ENCODE data around the gene CTIF.

Gene CTIF

GRCh38 chr18:48899558-48900174 is 360.8 kb downstream of the CTIF start:
- H3K9me3 ChIP-seq: peaks cover 9% of the 10 kb centered on the region
- no peaks in the 10 kb centered on the region for H3K36me3 ChIP-seq
- H3K4me1 ChIP-seq: peaks cover 30% of the 10 kb centered on the region
- no peak overlapping the region for H3K27ac ChIP-seq
- H3K4me3 ChIP-seq: no peak overlapping the region
- no peaks in the 10 kb centered on the region for H4K20me1 ChIP-seq
- no peak overlapping the region for H3K9ac ChIP-seq
- H3K4me2 ChIP-seq: no peak overlapping the region
- no peaks in the 10 kb centered on the region for H3K27me3 ChIP-seq
- no peak for TF ChIP-seq Cebpa-rat (IDR thresholded peaks at IDR 0.05)

DNA sequence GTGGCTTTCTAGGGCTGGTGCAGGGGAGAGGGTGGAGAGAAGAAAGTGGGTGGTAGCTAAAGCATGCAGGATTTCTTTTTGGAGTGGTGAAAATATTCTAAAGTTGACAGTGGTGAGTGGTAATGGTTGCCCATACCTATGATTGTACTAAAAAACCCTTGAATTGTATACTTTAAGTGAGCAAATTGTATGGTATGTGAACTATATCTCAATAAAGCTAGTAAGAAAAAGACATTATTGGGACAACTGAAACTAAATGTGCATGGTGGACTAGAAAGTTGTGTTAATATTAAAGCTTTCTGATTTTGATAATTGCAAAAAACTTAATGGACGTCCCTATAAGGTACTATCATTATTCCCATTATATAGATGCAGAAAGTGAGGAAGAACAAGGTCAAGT is 361.6 kb downstream of the CTIF start:
- no peak overlapping the region for H3K9ac ChIP-seq
- no peak overlapping the region for H3K27ac ChIP-seq
- no peaks in the 10 kb centered on the region for H3K27me3 ChIP-seq
- H3K36me3 ChIP-seq: no peaks in the 10 kb centered on the region
- H3K4me1 ChIP-seq: peaks cover 22% of the 10 kb centered on the region
- no peak overlapping the region for H3K4me2 ChIP-seq
- peaks cover 17% of the 10 kb centered on the region for H3K9me3 ChIP-seq
- no peaks in the 10 kb centered on the region for H4K20me1 ChIP-seq
- H3K4me3 ChIP-seq: no peak overlapping the region
- no peak for TF ChIP-seq Cebpa-rat (IDR thresholded peaks at IDR 0.05)

- Histone ChIP-seq H3K27ac (no peak overlapping the region), H3K4me2 (no peak overlapping the region), H3K4me1 (peaks cover 12% of the 10 kb centered on the region), H3K36me3 (no peaks in the 10 kb centered on the region), H3K4me3 (no peak overlapping the region), H3K9me3 (peaks cover 17% of the 10 kb centered on the region), H3K9ac (no peak overlapping the region), H4K20me1 (no peaks in the 10 kb centered on the region), H3K27me3 (no peaks in the 10 kb centered on the region)
- TF ChIP-seq Cebpa-rat (IDR thresholded peaks at IDR 0.05): no peak
Observed at GRCh38 chr18:48901145-48902022, 362.6 kb downstream of the CTIF start.

GRCh38 chr18:48902023-48902855 is 363.4 kb downstream of the CTIF start:
- Histone ChIP-seq H3K36me3 (no peaks in the 10 kb centered on the region), H3K4me2 (no peak overlapping the region), H3K4me1 (peaks cover 4% of the 10 kb centered on the region), H3K27ac (no peak overlapping the region), H3K9ac (no peak overlapping the region), H4K20me1 (no peaks in the 10 kb centered on the region), H3K9me3 (peaks cover 17% of the 10 kb centered on the region), H3K4me3 (no peak overlapping the region), H3K27me3 (no peaks in the 10 kb centered on the region)
- TF ChIP-seq Cebpa-rat (IDR thresholded peaks at IDR 0.05): no peak

DNA sequence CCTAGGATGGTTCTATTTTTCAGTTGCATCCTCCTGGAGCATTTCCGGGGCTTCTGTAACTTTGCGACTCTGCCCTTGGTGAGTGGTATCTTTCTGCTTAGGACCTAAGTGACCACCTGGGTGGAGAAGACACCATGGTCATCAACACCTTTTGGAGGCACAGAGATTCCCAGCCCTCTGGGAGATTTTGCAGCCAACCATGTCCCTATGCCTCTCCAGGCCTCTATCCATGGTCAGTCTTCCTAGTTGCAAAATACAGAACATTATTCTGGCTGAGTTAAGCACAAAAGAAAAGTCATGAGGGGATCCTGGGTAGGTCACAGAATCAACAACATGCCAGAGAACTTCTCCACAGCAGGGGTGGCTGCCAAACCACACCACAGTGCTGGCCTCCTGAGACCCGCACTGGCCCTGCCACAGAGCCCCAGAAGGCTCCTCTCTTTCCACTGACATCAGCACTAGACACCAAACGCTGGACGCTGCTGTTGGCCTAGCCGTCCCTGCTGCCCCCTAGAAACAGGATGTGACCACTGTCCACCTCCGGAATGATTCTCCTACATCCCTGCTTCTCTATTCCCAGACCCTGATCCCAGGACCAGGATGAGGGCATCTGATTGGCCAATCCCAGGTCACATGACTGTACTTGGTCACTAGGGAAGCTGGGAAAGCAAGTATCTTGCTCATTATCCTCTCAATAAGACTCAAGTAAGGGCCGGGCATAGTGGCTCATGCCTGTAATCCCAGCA is 364.2 kb downstream of the CTIF start:
- H3K9me3 ChIP-seq: peaks cover 17% of the 10 kb centered on the region
- H3K4me2 ChIP-seq: no peak overlapping the region
- no peak for TF ChIP-seq Cebpa-rat (IDR thresholded peaks at IDR 0.05)
- H4K20me1 ChIP-seq: no peaks in the 10 kb centered on the region
- no peaks in the 10 kb centered on the region for H3K36me3 ChIP-seq
- no peak overlapping the region for H3K9ac ChIP-seq
- H3K4me1 ChIP-seq: no peaks in the 10 kb centered on the region; the same call in 1 of the 2 replicates
- no peaks in the 10 kb centered on the region for H3K27me3 ChIP-seq
- H3K4me3 ChIP-seq: no peak overlapping the region
- H3K27ac ChIP-seq: no peak overlapping the region

GRCh38 chr18:48904091-48904490 is 365.3 kb downstream of the CTIF start:
- H3K4me2 ChIP-seq: no peak overlapping the region
- no peaks in the 10 kb centered on the region for H3K27me3 ChIP-seq
- H3K9me3 ChIP-seq: peaks cover 17% of the 10 kb centered on the region
- no peaks in the 10 kb centered on the region for H3K36me3 ChIP-seq
- TF ChIP-seq Cebpa-rat (IDR thresholded peaks at IDR 0.05): no peak
- H3K4me1 ChIP-seq: no peaks in the 10 kb centered on the region; the same call in 1 of the 2 replicates
- no peak overlapping the region for H3K4me3 ChIP-seq
- H3K9ac ChIP-seq: no peak overlapping the region
- H4K20me1 ChIP-seq: no peaks in the 10 kb centered on the region
- no peak overlapping the region for H3K27ac ChIP-seq

DNA sequence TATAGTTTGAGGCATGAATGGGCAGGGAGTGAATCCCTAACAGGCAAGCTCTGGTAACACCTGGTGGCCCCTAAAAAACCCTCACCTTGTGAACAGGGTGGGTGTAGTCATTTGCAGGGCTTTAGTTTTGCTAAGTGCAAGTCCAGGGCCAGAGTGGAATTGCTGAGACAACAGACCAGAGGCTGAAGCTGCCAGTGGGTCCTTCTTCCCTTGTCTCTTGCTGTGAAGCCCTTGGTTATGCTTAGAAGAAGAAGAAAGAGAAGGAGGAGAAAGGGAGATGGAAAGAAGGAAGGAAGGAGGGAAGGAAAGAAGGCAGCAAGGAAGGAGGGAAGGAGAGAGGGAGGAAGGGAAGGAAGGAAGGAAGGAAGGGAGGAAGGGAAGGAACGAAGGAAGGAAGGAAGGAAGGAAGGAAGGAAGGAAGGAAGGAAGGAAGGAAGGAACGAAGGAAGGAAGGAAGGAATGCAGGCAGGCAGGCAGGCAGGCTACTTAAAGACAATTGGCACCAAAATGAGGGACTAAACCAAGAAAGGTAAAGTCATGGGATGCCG is 366.1 kb downstream of the CTIF start:
- Histone ChIP-seq H3K36me3 (no peaks in the 10 kb centered on the region), H4K20me1 (no peaks in the 10 kb centered on the region), H3K4me2 (no peak overlapping the region), H3K4me1 (peaks cover 4% of the 10 kb centered on the region), H3K4me3 (no peak overlapping the region), H3K9me3 (peaks cover 17% of the 10 kb centered on the region), H3K27ac (no peak overlapping the region), H3K9ac (no peak overlapping the region), H3K27me3 (no peaks in the 10 kb centered on the region)
- no peak for TF ChIP-seq Cebpa-rat (IDR thresholded peaks at IDR 0.05)

GRCh38 chr18:48905513-48905912 is 366.7 kb downstream of the CTIF start:
- no peaks in the 10 kb centered on the region for H3K27me3 ChIP-seq
- H3K27ac ChIP-seq: no peak overlapping the region
- H3K4me1 ChIP-seq: peaks cover 7% of the 10 kb centered on the region
- H3K9ac ChIP-seq: no peak overlapping the region
- H3K9me3 ChIP-seq: peaks cover 17% of the 10 kb centered on the region
- no peak overlapping the region for H3K4me2 ChIP-seq
- no peaks in the 10 kb centered on the region for H4K20me1 ChIP-seq
- no peak overlapping the region for H3K4me3 ChIP-seq
- H3K36me3 ChIP-seq: no peaks in the 10 kb centered on the region
- no peak for TF ChIP-seq Cebpa-rat (IDR thresholded peaks at IDR 0.05)

DNA sequence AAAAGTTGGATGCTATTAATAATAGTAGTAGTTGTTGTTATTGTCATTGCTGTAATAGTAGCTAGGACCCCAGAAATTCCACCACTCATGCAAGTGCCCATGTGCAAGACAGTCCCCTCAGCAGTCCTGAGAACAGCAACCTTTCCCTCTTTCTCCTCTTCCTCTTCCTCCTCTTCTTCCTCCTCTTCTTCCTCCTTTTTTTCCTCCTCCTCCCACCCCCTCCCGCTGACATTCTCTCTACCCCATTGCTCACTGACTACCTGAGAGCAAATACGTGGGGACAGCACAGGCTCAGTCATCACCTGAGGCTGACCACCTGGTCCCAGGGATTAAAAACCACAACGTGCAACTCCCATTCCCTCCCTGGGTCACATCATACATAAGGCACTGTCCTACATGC is 370.1 kb downstream of the CTIF start:
- no peaks in the 10 kb centered on the region for H4K20me1 ChIP-seq
- H3K4me2 ChIP-seq: no peak overlapping the region
- no peaks in the 10 kb centered on the region for H3K27me3 ChIP-seq
- no peaks in the 10 kb centered on the region for H3K36me3 ChIP-seq
- no peak overlapping the region for H3K27ac ChIP-seq
- peaks cover 15% of the 10 kb centered on the region for H3K9me3 ChIP-seq
- H3K4me3 ChIP-seq: no peak overlapping the region
- no peak for TF ChIP-seq Cebpa-rat (IDR thresholded peaks at IDR 0.05)
- no peak overlapping the region for H3K9ac ChIP-seq
- H3K4me1 ChIP-seq: peaks cover 7% of the 10 kb centered on the region
